ENCODE data around the gene CCDC167. TPM values are rescaled to one million over a fixed set of nuclear protein-coding genes. Genes with fewer than 3 reads are reported as not detected.

The CCDC167 gene
- total RNA-seq, 1 experiment from 2014 or later, result 31.9 TPM

GRCh38 chr6:37438930-37439329 is 60.8 kb downstream of the CCDC167 start:
- Histone ChIP-seq H3K4me1 (ENCODE audit: insufficient read depth, low read length) (no peaks in the 10 kb centered on the region), H3K27ac (ENCODE audit: insufficient read length, low read depth, low read length) (no peak overlapping the region), H2BK120ac (ENCODE audit: low read depth, low read length, poor library complexity, severe bottlenecking) (no peak overlapping the region), H3K27me3 (ENCODE audit: insufficient read depth, low read length) (no peaks in the 10 kb centered on the region), H3K9me3 (ENCODE audit: control insufficient read depth, low read depth, low read length) (no peaks in the 10 kb centered on the region), H3K18ac (ENCODE audit: insufficient read length, low read depth, low read length) (no peak overlapping the region), H2AFZ (ENCODE audit: low read length) (no peak overlapping the region), H3K79me1 (ENCODE audit: insufficient read depth, low read depth, low read length, poor library complexity, severe bottlenecking) (peaks cover 3% of the 10 kb centered on the region), H3T11ph (ENCODE audit: low read length) (no peak overlapping the region), H4K91ac (ENCODE audit: insufficient read length, low read depth, low read length) (no peak overlapping the region), H4K20me1 (ENCODE audit: control insufficient read depth, insufficient read depth, insufficient read length) (no peaks in the 10 kb centered on the region), H2BK15ac (ENCODE audit: low read depth, low read length) (no peak overlapping the region), H2BK12ac (ENCODE audit: insufficient read length, low read depth, low read length) (no peak overlapping the region), H3K4ac (ENCODE audit: low read depth, low read length) (no peak overlapping the region), H3K23ac (ENCODE audit: insufficient read length, low read depth, low read length) (no peak overlapping the region), H3K23me2 (ENCODE audit: insufficient read length, low read depth, low read length, poor library complexity, severe bottlenecking) (peaks cover 3% of the 10 kb centered on the region), H3K9ac (ENCODE audit: extremely low read depth, insufficient read length, low read length) (no peak overlapping the region), H3K56ac (ENCODE audit: insufficient read length, low read depth, low read length) (no peak overlapping the region), H4K5ac (ENCODE audit: insufficient read length, low read depth, low read length) (no peak overlapping the region), H3K14ac (ENCODE audit: insufficient read depth, low read length) (no peak overlapping the region), H3K79me2 (ENCODE audit: insufficient read depth, low read length) (peaks cover 2% of the 10 kb centered on the region; the same call in 1 of the 2 replicates), H2AK5ac (ENCODE audit: insufficient read length, low read length) (no peak overlapping the region), H2BK20ac (ENCODE audit: low read depth, low read length, poor library complexity, severe bottlenecking) (no peak overlapping the region), H4K8ac (replicated peaks; ENCODE audit: insufficient read length, low read depth, low read length) (no peak overlapping the region), H3K4me2 (ENCODE audit: insufficient read depth, insufficient read length, low read length) (no peak overlapping the region), H2BK5ac (ENCODE audit: insufficient read length, low read length) (no peak overlapping the region)
- WGBS (ENCODE audit: extremely low coverage, insufficient read length, low lambda C conversion rate), result no CpG with 5 or more reads among the region's 1 CpG
- no peaks in the 10 kb centered on the region for H3K27me3 Mint-ChIP-seq (ENCODE audit: low read depth)
- DNase-seq, result no peak
- H3K27ac Mint-ChIP-seq, result no peak overlapping the region
- peaks cover 6 to 8% of the 10 kb centered on the region in 2 experiments for H3K4me1 Mint-ChIP-seq
- peaks cover 3 to 26% (median 17%) of the 10 kb centered on the region in 3 experiments; a peak in 5 of 7 replicates for H3K36me3 Mint-ChIP-seq (ENCODE audit: insufficient read depth in 1 of 3, low read depth in 3 of 3)
- no peak overlapping the region for H3K4me3 Mint-ChIP-seq
- H3K9me3 Mint-ChIP-seq, result no peaks in the 10 kb centered on the region; a peak in 1 of 5 replicates
- TF ChIP-seq CTCF (conservative IDR thresholded peaks at IDR 0.05), result no peak
